Measurements from ENCODE around the gene KHDRBS2. TPM values are rescaled to one million over a fixed set of nuclear protein-coding genes. Genes with fewer than 3 reads are reported as not detected.

Gene KHDRBS2
- total RNA-seq, 1 donor from 2014 or later: not detected

- H3K79me2 ChIP-seq (ENCODE audit: insufficient read depth, low read length): no peaks in the 10 kb centered on the region
- no peak for FAIRE-seq
These were observed 5.9 kb downstream of the KHDRBS2 start for GRCh38 chr6:62280099-62280498.

GRCh38 chr6:62272114-62272513, 13.9 kb downstream of the KHDRBS2 start:
- FAIRE-seq (no peak), DNase-seq (ENCODE audit: low read depth) (no peak)
- Histone ChIP-seq H4K20me1 (ENCODE audit: insufficient read depth, low read length) (no peaks in the 10 kb centered on the region), H3K79me2 (ENCODE audit: insufficient read depth, low read length) (no peaks in the 10 kb centered on the region), H3K9ac (ENCODE audit: low read length) (no peak overlapping the region), H3K4me1 (ENCODE audit: insufficient read depth, low read length) (no peaks in the 10 kb centered on the region), H3K4me3 (ENCODE audit: insufficient read depth, low read depth, low read length) (no peak overlapping the region), H3K9me3 (ENCODE audit: insufficient read depth, low read depth, low read length) (peaks cover 2% of the 10 kb centered on the region), H3K36me3 (ENCODE audit: insufficient read depth, low read length) (no peaks in the 10 kb centered on the region), H2AFZ (ENCODE audit: low read depth, low read length) (no peak overlapping the region), H3K27me3 (ENCODE audit: insufficient read depth, low read length) (no peaks in the 10 kb centered on the region), H3K4me2 (ENCODE audit: low read length) (no peak overlapping the region), H3K27ac (ENCODE audit: low read depth, low read length) (no peak overlapping the region)
- H3K9me3 Mint-ChIP-seq (ENCODE audit: unreplicated experiment): no peaks in the 10 kb centered on the region
- H3K27me3 Mint-ChIP-seq (ENCODE audit: low read depth, unreplicated experiment): no peaks in the 10 kb centered on the region
- H3K27ac Mint-ChIP-seq (ENCODE audit: unreplicated experiment): no peak overlapping the region
- TF ChIP-seq CTCF (IDR thresholded peaks at IDR 0.05; ENCODE audit: insufficient read depth, low read depth, low read length) (no peak), EZH2 (IDR thresholded peaks at IDR 0.05; ENCODE audit: insufficient read depth, low read length) (no peak)
- H3K36me3 Mint-ChIP-seq (ENCODE audit: low read depth, unreplicated experiment): no peaks in the 10 kb centered on the region
- no peak overlapping the region for H3K4me3 Mint-ChIP-seq (ENCODE audit: unreplicated experiment)
- no peaks in the 10 kb centered on the region for H3K4me1 Mint-ChIP-seq (ENCODE audit: low read depth, unreplicated experiment)

More at GRCh38 chr6:62280099-62280498, 5.9 kb downstream of the KHDRBS2 start:
- H2AFZ ChIP-seq (ENCODE audit: low read depth, low read length): no peak overlapping the region
- DNase-seq (ENCODE audit: low read depth): no peak
- H3K27me3 ChIP-seq (ENCODE audit: insufficient read depth, low read length): no peaks in the 10 kb centered on the region
- H3K4me1 Mint-ChIP-seq (ENCODE audit: low read depth, unreplicated experiment): no peaks in the 10 kb centered on the region
- no peak overlapping the region for H3K4me3 ChIP-seq (ENCODE audit: insufficient read depth, low read depth, low read length)
- no peaks in the 10 kb centered on the region for H3K9me3 Mint-ChIP-seq (ENCODE audit: unreplicated experiment)
- H3K27ac Mint-ChIP-seq (ENCODE audit: unreplicated experiment): no peak overlapping the region
- no peak overlapping the region for H3K4me2 ChIP-seq (ENCODE audit: low read length)
- no peak overlapping the region for H3K27ac ChIP-seq (ENCODE audit: low read depth, low read length)
- no peak overlapping the region for H3K4me3 Mint-ChIP-seq (ENCODE audit: unreplicated experiment)
- no peaks in the 10 kb centered on the region for H3K9me3 ChIP-seq (ENCODE audit: insufficient read depth, low read depth, low read length)
- H3K27me3 Mint-ChIP-seq (ENCODE audit: low read depth, unreplicated experiment): no peaks in the 10 kb centered on the region
- H3K4me1 ChIP-seq (ENCODE audit: insufficient read depth, low read length): no peaks in the 10 kb centered on the region
- no peak overlapping the region for H3K9ac ChIP-seq (ENCODE audit: low read length)
- TF ChIP-seq CTCF (IDR thresholded peaks at IDR 0.05; ENCODE audit: insufficient read depth, low read depth, low read length): no peak
- TF ChIP-seq EZH2 (IDR thresholded peaks at IDR 0.05; ENCODE audit: insufficient read depth, low read length): no peak
- H3K36me3 ChIP-seq (ENCODE audit: insufficient read depth, low read length): no peaks in the 10 kb centered on the region
- no peaks in the 10 kb centered on the region for H4K20me1 ChIP-seq (ENCODE audit: insufficient read depth, low read length)
- no peaks in the 10 kb centered on the region for H3K36me3 Mint-ChIP-seq (ENCODE audit: low read depth, unreplicated experiment)

- no peaks in the 10 kb centered on the region for H3K9me3 Mint-ChIP-seq (ENCODE audit: unreplicated experiment)
- H3K27me3 ChIP-seq (ENCODE audit: insufficient read depth, low read length): no peaks in the 10 kb centered on the region
- no peak overlapping the region for H3K4me2 ChIP-seq (ENCODE audit: low read length)
- DNase-seq (ENCODE audit: low read depth) (no peak), FAIRE-seq (no peak)
- H3K27ac Mint-ChIP-seq (ENCODE audit: unreplicated experiment): no peak overlapping the region
- H3K79me2 ChIP-seq (ENCODE audit: insufficient read depth, low read length): no peaks in the 10 kb centered on the region
- no peak for TF ChIP-seq CTCF (IDR thresholded peaks at IDR 0.05; ENCODE audit: insufficient read depth, low read depth, low read length)
- TF ChIP-seq EZH2 (IDR thresholded peaks at IDR 0.05; ENCODE audit: insufficient read depth, low read length): no peak
- H3K4me3 ChIP-seq (ENCODE audit: insufficient read depth, low read depth, low read length): no peak overlapping the region
- peaks cover 4% of the 10 kb centered on the region for H3K9me3 ChIP-seq (ENCODE audit: insufficient read depth, low read depth, low read length)
- no peak overlapping the region for H3K4me3 Mint-ChIP-seq (ENCODE audit: unreplicated experiment)
- no peak overlapping the region for H2AFZ ChIP-seq (ENCODE audit: low read depth, low read length)
- no peaks in the 10 kb centered on the region for H3K4me1 Mint-ChIP-seq (ENCODE audit: low read depth, unreplicated experiment)
- H3K36me3 ChIP-seq (ENCODE audit: insufficient read depth, low read length): no peaks in the 10 kb centered on the region
- H3K9ac ChIP-seq (ENCODE audit: low read length): no peak overlapping the region
- no peaks in the 10 kb centered on the region for H4K20me1 ChIP-seq (ENCODE audit: insufficient read depth, low read length)
- no peak overlapping the region for H3K27ac ChIP-seq (ENCODE audit: low read depth, low read length)
- no peaks in the 10 kb centered on the region for H3K27me3 Mint-ChIP-seq (ENCODE audit: low read depth, unreplicated experiment)
- H3K36me3 Mint-ChIP-seq (ENCODE audit: low read depth, unreplicated experiment): no peaks in the 10 kb centered on the region
- H3K4me1 ChIP-seq (ENCODE audit: insufficient read depth, low read length): no peaks in the 10 kb centered on the region
These were observed 20.0 kb downstream of the KHDRBS2 start for GRCh38 chr6:62265906-62266525.

All from astrocyte (in vitro differentiated cells and primary cell).